Loucy (cell line): ENCODE measurements around the gene SYPL1.

ENCODE experiments used
- H2AFZ ChIP-seq: fragments of 200-600 bp; sonication (generic); 2 replicates; pipeline ENCODE4 v1.6.0; 2016; ENCODE audit warnings: antibody characterized with exemption, mild to moderate bottlenecking, low read length, moderate library complexity
- H3F3A ChIP-seq: fragments of 200-600 bp; 2 replicates; pipeline ENCODE4 v1.6.0; 2016; ENCODE audit warnings: antibody characterized with exemption, low read depth, mild to moderate bottlenecking
- H3K27me3 ChIP-seq: fragments of 200-600 bp; sonication (generic); 2 replicates; pipeline ENCODE4 v1.6.1; 2014; ENCODE audit warnings: low read length, mild to moderate bottlenecking; ENCODE audit not compliant: insufficient read depth, poor library complexity, severe bottlenecking
- H3K36me3 ChIP-seq: fragments of 200-600 bp; sonication (generic); 2 replicates; pipeline ENCODE4 v1.6.1; 2016; ENCODE audit warnings: low read length; ENCODE audit not compliant: insufficient read depth
- H3K4me1 ChIP-seq: fragments of 200-600 bp; sonication (generic); 2 replicates; pipeline ENCODE4 v1.5.1; 2014; ENCODE audit warnings: low read length, mild to moderate bottlenecking; ENCODE audit not compliant: insufficient read depth, poor library complexity, severe bottlenecking
- H3K4me2 ChIP-seq: fragments of 200-600 bp; sonication (generic); 2 replicates; pipeline ENCODE4 v1.6.0; 2014; ENCODE audit warnings: antibody characterized with exemption, low read length, low read depth, mild to moderate bottlenecking; ENCODE audit not compliant: poor library complexity, severe bottlenecking
- H3K4me3 ChIP-seq: fragments of 200-600 bp; sonication (generic); 2 replicates; pipeline ENCODE4 v1.5.1; 2014; ENCODE audit warnings: low read length, mild to moderate bottlenecking, mixed read lengths; ENCODE audit not compliant: poor library complexity, severe bottlenecking
- H3K79me2 ChIP-seq: fragments of 200-600 bp; sonication (generic); 2 replicates; pipeline ENCODE4 v1.6.1; 2014; ENCODE audit warnings: low read length; ENCODE audit not compliant: insufficient read depth
- H3K9ac ChIP-seq: fragments of 200-600 bp; sonication (generic); 2 replicates; pipeline ENCODE4 v1.6.0; 2014; ENCODE audit warnings: mild to moderate bottlenecking, low read depth, low read length, moderate library complexity; ENCODE audit not compliant: poor library complexity, severe bottlenecking
- H3K9me2 ChIP-seq: fragments of 200-600 bp; sonication (generic); replicated peaks from 2 replicates; pipeline ENCODE4 v1.6.1; 2016; ENCODE audit warnings: low read depth, low read length, mixed read lengths
- H3K9me3 ChIP-seq: fragments of 200-600 bp; sonication (generic); 2 replicates; pipeline ENCODE4 v1.6.1; 2014; ENCODE audit warnings: mild to moderate bottlenecking, antibody characterized with exemption, low read length, low read depth; ENCODE audit not compliant: insufficient read depth
- H4K20me1 ChIP-seq: fragments of 200-600 bp; sonication (generic); 2 replicates; pipeline ENCODE4 v1.6.0; 2014; ENCODE audit warnings: antibody characterized with exemption, low read length, mild to moderate bottlenecking; ENCODE audit not compliant: insufficient read depth, poor library complexity, severe bottlenecking
- EZH2phosphoT487 ChIP-seq: fragments of 200-600 bp; IDR thresholded peaks from 2 replicates; pipeline ENCODE4 v1.6.1; 2018; ENCODE audit warnings: antibody characterized with exemption, mild to moderate bottlenecking, moderate library complexity, borderline replicate concordance
- TF ChIP-seq, protein P1 (sequence below): fragments of 200-600 bp; sonication (generic); conservative IDR thresholded peaks from 2 replicates; pipeline ENCODE4 v1.5.1; 2014; ENCODE audit warnings: mild to moderate bottlenecking, antibody characterized with exemption, low read length

SYPL1 gene

DNA sequence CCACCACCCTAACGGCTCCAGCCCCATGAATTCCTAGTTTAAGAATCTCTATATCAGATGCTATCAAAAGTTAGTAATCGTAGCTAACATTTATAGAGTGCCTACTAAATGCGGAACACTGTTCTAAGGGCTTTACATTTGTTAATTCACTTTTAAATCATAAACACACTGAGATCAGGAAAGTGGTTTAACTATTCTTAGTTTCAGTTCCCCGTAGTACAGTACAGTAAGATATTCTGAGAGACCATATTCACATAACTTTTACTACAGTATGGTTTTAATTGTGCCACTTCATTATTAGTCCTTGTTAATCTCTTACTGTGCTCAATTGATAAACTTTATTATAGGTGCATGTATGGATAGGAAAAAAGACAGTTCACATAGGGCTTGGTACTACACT lies 22.5 kb downstream of the SYPL1 start:
- peaks cover 68% of the 10 kb centered on the region for H3K36me3 ChIP-seq
- peaks cover 20% of the 10 kb centered on the region; the same call in 1 of the 2 replicates for H3K79me2 ChIP-seq
- no peak overlapping the region for H3K4me2 ChIP-seq
- H3K9ac ChIP-seq = no peak overlapping the region
- H3K4me3 ChIP-seq = no peak overlapping the region
- TF ChIP-seq EZH2phosphoT487 = no peak
- TF ChIP-seq, protein P1, sequence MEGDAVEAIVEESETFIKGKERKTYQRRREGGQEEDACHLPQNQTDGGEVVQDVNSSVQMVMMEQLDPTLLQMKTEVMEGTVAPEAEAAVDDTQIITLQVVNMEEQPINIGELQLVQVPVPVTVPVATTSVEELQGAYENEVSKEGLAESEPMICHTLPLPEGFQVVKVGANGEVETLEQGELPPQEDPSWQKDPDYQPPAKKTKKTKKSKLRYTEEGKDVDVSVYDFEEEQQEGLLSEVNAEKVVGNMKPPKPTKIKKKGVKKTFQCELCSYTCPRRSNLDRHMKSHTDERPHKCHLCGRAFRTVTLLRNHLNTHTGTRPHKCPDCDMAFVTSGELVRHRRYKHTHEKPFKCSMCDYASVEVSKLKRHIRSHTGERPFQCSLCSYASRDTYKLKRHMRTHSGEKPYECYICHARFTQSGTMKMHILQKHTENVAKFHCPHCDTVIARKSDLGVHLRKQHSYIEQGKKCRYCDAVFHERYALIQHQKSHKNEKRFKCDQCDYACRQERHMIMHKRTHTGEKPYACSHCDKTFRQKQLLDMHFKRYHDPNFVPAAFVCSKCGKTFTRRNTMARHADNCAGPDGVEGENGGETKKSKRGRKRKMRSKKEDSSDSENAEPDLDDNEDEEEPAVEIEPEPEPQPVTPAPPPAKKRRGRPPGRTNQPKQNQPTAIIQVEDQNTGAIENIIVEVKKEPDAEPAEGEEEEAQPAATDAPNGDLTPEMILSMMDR = no peak
- peaks cover 23% of the 10 kb centered on the region for H3K4me1 ChIP-seq
- peaks cover 6% of the 10 kb centered on the region for H4K20me1 ChIP-seq
- H2AFZ ChIP-seq = no peak overlapping the region
- no peaks in the 10 kb centered on the region for H3K9me2 ChIP-seq
- no peaks in the 10 kb centered on the region for H3F3A ChIP-seq
- H3K27me3 ChIP-seq = no peaks in the 10 kb centered on the region
- H3K9me3 ChIP-seq = no peaks in the 10 kb centered on the region

DNA sequence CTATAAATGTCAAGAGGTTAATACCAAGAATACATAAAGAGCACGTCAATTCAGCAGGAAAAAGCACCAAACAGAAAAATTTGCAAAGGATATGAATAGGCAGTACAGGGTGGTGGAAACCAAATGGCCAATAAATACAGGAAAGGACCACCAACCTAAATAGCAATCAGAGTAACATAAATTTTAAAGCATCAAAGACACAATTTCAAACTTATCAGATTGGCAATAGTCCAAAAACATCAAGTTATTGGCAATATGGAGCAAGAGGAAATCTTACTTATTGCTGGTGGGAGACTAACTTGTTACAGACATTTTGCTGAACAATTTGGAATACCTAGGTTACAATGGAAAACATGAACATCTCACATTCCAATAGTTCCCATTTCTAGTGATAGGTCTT lies 24.1 kb downstream of the SYPL1 start:
- no peaks in the 10 kb centered on the region for H3K9me2 ChIP-seq
- peaks cover 51% of the 10 kb centered on the region for H3K36me3 ChIP-seq
- H3K79me2 ChIP-seq = peaks cover 9% of the 10 kb centered on the region; the same call in 1 of the 2 replicates
- H3K27me3 ChIP-seq = no peaks in the 10 kb centered on the region
- H3K4me1 ChIP-seq = peaks cover 20% of the 10 kb centered on the region
- no peak overlapping the region for H3K4me3 ChIP-seq
- no peak overlapping the region for H2AFZ ChIP-seq
- H3F3A ChIP-seq = no peaks in the 10 kb centered on the region
- H3K9ac ChIP-seq = no peak overlapping the region
- no peak for TF ChIP-seq EZH2phosphoT487
- TF ChIP-seq, protein P1 = no peak
- H4K20me1 ChIP-seq = peaks cover 6% of the 10 kb centered on the region
- no peaks in the 10 kb centered on the region for H3K9me3 ChIP-seq
- H3K4me2 ChIP-seq = no peak overlapping the region

DNA sequence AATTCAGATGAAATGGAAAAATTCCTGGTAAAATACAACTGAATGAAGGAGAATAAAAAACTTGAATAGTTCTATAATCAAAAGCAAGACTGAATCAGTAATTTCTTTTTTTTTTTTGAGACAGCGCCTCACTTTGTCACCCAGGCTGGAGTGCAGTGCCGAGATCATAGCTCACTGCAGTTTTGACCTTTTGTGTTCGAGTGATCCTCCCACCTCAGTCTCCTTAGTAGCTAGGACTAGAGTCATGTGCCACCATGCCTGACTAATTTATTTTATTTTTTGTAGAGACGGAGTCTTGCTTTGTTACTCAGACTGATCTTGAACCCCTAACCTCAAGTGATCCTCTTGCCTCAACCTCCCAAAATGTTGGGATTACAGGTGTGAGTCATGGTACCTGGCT lies 26.1 kb downstream of the SYPL1 start:
- Histone ChIP-seq H3K4me2 (no peak overlapping the region), H3K27me3 (no peaks in the 10 kb centered on the region), H2AFZ (no peak overlapping the region), H3K4me1 (peaks cover 8% of the 10 kb centered on the region), H3K79me2 (no peaks in the 10 kb centered on the region), H4K20me1 (peaks cover 2% of the 10 kb centered on the region), H3K9ac (no peak overlapping the region), H3K36me3 (peaks cover 32% of the 10 kb centered on the region), H3K4me3 (no peak overlapping the region), H3K9me2 (no peaks in the 10 kb centered on the region), H3F3A (no peaks in the 10 kb centered on the region), H3K9me3 (no peaks in the 10 kb centered on the region)
- TF ChIP-seq, protein P1 = peak; percentile 33
- no peak for TF ChIP-seq EZH2phosphoT487
